ENCODE results near the gene UHRF1.
"Not testable (repeated sequence)": the region's sequence is repeated elsewhere in the genome, so short reads cannot be mapped to it uniquely, and the experiment has no call there.

Gene UHRF1

GRCh38 chr19:4909156-4909896 is at the start of gene UHRF1:
Gene UHRF1 (plus strand): TSS chr19:4909501. CDS start chr19:4910886, 1,385 bp downstream.
- no peak for DNase-seq (ENCODE audit: low read depth)

- no peak for DNase-seq (ENCODE audit: low read depth)
Measured at GRCh38 chr19:4859697-4860096, 49.6 kb upstream of the UHRF1 start.

GRCh38 chr19:4861147-4861546 is 48.2 kb upstream of the UHRF1 start:
- no peak for DNase-seq (ENCODE audit: low read depth)

- peak; percentile 30 for DNase-seq (ENCODE audit: low read depth)
Measured at GRCh38 chr19:4866595-4867424, 42.5 kb upstream of the UHRF1 start.

GRCh38 chr19:4867534-4868285 is 41.6 kb upstream of the UHRF1 start, which contains the start of gene PLIN3:
Gene PLIN3 (minus strand): TSS chr19:4867667. CDS start chr19:4861394, 6,273 bp downstream.
- DNase-seq (ENCODE audit: low read depth) = peak; percentile 92

- DNase-seq (ENCODE audit: low read depth) = no peak
Measured at GRCh38 chr19:4868286-4868834, 40.9 kb upstream of the UHRF1 start.

- no peak for DNase-seq (ENCODE audit: low read depth)
Measured at GRCh38 chr19:4870025-4870700, 39.1 kb upstream of the UHRF1 start.

GRCh38 chr19:4871711-4872110 is 37.6 kb upstream of the UHRF1 start:
- DNase-seq (ENCODE audit: low read depth) = no peak

- no peak for DNase-seq (ENCODE audit: low read depth)
Measured at GRCh38 chr19:4873930-4874329, 35.4 kb upstream of the UHRF1 start.

GRCh38 chr19:4877753-4878490 is 31.4 kb upstream of the UHRF1 start:
- no peak for DNase-seq (ENCODE audit: low read depth)

- DNase-seq (ENCODE audit: low read depth) = no peak
Measured at GRCh38 chr19:4878491-4878968, 30.8 kb upstream of the UHRF1 start.

GRCh38 chr19:4879041-4879440 is 30.3 kb upstream of the UHRF1 start:
- no peak for DNase-seq (ENCODE audit: low read depth)

- not testable (repeated sequence) for DNase-seq (ENCODE audit: low read depth)
Measured at GRCh38 chr19:4882874-4883273, 26.4 kb upstream of the UHRF1 start.

- DNase-seq (ENCODE audit: low read depth) = not testable (repeated sequence)
Measured at GRCh38 chr19:4884993-4885392, 24.3 kb upstream of the UHRF1 start.

GRCh38 chr19:4887803-4888202 is 21.5 kb upstream of the UHRF1 start:
- not testable (repeated sequence) for DNase-seq (ENCODE audit: low read depth)

GRCh38 chr19:4889034-4889815 is 20.1 kb upstream of the UHRF1 start:
- no peak for DNase-seq (ENCODE audit: low read depth)

GRCh38 chr19:4891066-4891465 is 18.2 kb upstream of the UHRF1 start:
- no peak for DNase-seq (ENCODE audit: low read depth)

GRCh38 chr19:4892962-4893361 is 16.3 kb upstream of the UHRF1 start:
- DNase-seq (ENCODE audit: low read depth) = not testable (repeated sequence)

GRCh38 chr19:4896372-4896771 is 12.9 kb upstream of the UHRF1 start:
- DNase-seq (ENCODE audit: low read depth) = no peak

- DNase-seq (ENCODE audit: low read depth) = no peak
Measured at GRCh38 chr19:4897146-4897545, 12.2 kb upstream of the UHRF1 start.
